Adrenal gland (tissue), 12 donors: ENCODE results near the gene WWOX. TPM values are rescaled to one million over a fixed set of nuclear protein-coding genes. Genes with fewer than 3 reads are reported as not detected.

ENCODE experiments used
- DNase-seq, 7 donors: peaks; one replicate each; pipeline ENCODE4 v3.0.0-alpha.2; 2019 to 2020
- H3K27ac ChIP-seq, 5 donors: fragments of 200-600 bp; sonication (generic) in 4 of 5; 1 replicate in 3 of 5; 2 replicates in 2 of 5; pipeline versions ENCODE4 v1.5.1 to v1.8.0; 2016 to 2020; ENCODE audit warnings: mild to moderate bottlenecking in 1 of 5
- H3K27me3 ChIP-seq: fragments of 200-600 bp; 2 replicates; pipeline ENCODE4 v1.8.0; 2021
- H3K36me3 ChIP-seq, 2 donors: fragments of 200-600 bp; replicated peaks in 1 of 2; 1 replicate in 1 of 2; 2 replicates in 1 of 2; pipeline versions ENCODE4 v1.5.1 to v1.8.0; 2018 to 2022
- H3K4me1 ChIP-seq, 2 donors: fragments of 200-600 bp; replicated peaks in 1 of 2; 1 replicate in 1 of 2; 2 replicates in 1 of 2; pipeline versions ENCODE4 v1.5.1 to v1.8.0; 2018 to 2021
- H3K4me3 ChIP-seq, 4 donors: fragments of 200-600 bp; sonication (generic) in 3 of 4; one replicate each; pipeline ENCODE4 v1.5.1; 2016 to 2018
- H3K9me3 ChIP-seq, 3 donors: fragments of 200-600 bp; sonication (generic) in 1 of 3; replicated peaks in 1 of 3; 1 replicate in 2 of 3; 2 replicates in 1 of 3; pipeline versions ENCODE4 v1.5.1 to v1.8.0; 2016 to 2021
- POLR2A ChIP-seq, 2 donors: fragments of 450-650 bp; IDR thresholded peaks; one replicate each; pipeline ENCODE4 v1.6.1; 2017; ENCODE audit warnings: antibody characterized with exemption in 2 of 2, mild to moderate bottlenecking in 2 of 2, moderate library complexity in 1 of 2
- WGBS, 4 donors: extraction: QIAGEN DNeasy Blood & Tissue Kit in 2 of 4; methylation state at CpG; one replicate each; pipeline versions ENCODE4 v1.1.5 to v1.1.7; 2013 to 2017; 5-methylcytosine and 5-hydroxymethylcytosine counted together
- intact Hi-C, 2 donors: fragments of 100-400 bp; cut with DNase I; formaldehyde crosslinking; loops; one replicate each; pipeline versions ENCODE4 v1.14.1 to v1.15.0; 2022 to 2023
- polyA plus RNA-seq, 3 donors: library from polyadenylated mRNA; stranded (reverse); fragments of 200-250 nt in 2 of 3; fragments of 350-450 nt in 1 of 3; fragmentation: Illumina TruSeq in 1 of 3; extraction: RNeasy Lipid Tissue Mini Kit (QIAGEN cat#74804) in 1 of 3; gene quantifications; one replicate each; pipeline ENCODE4 v1.2.3, GENCODE V29; 2013 to 2014
- total RNA-seq, 9 donors: library from RNA; depleted of rRNA in 4 of 9; stranded (reverse); fragments of >200 nt in 4 of 9; fragments of 120-200 nt in 1 of 9; fragmentation: NEBNext Ultra II Directional in 1 of 9; extraction: Animal tissue kit (Norgen Biotek cat#: 25700) in 1 of 9; gene quantifications; one replicate each; pipeline versions ENCODE4 v1.1.0 to v1.2.4, GENCODE V29; 2013 to 2023
- TF ChIP-seq, protein P1 (sequence below), 6 experiments: fragments of 450-650 bp in 4 of 6; fragments of 200-600 bp in 2 of 6; sonication (generic) in 1 of 6; IDR thresholded peaks; 1 replicate in 5 of 6; 2 replicates in 1 of 6; pipeline versions ENCODE4 v1.5.1 to v1.8.0; 2016 to 2021; ENCODE audit warnings: antibody characterized with exemption in 6 of 6, mild to moderate bottlenecking in 2 of 6, moderate library complexity in 1 of 6
- donor health status: healthy with polysubstance abuse.
- donor health status: Bipolar disorder and iron deficiency.
- donor health status: DM: yes; HTN: yes; CAD: no.
- donor health status: DM: no; HTN: no; CAD: no.
- donor health status: DM: no; HTN: no; CAD: no.
- donor health status: DM: yes; HTN: yes; CAD: no.

WWOX gene
- total and polyA plus RNA-seq, 12 donors = 11.8 to 74.6 (median 20.5) TPM

DNA sequence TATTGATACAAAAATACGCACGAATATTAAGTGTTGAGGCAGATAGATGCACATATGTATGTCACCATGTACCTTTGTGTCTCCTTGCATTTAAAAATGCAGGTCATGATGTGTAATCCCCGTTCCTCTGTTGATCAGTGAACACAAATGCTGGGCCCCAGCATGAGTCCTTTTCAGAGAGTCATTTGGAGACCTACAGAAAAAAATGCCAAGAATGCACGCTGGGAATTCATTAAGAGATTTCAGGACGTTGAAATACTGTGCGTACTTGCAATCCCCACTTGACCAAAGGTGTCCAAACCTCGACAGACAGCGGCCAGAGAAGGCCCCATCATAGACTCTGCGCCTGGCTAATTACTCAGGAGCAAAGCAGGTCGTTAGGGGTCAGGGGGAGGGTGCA lies 1005.1 kb downstream of the WWOX start:
- 76 to 82% (median 79%) methylated on average over 10 of the region's 10 CpGs for WGBS, 4 donors
- TF ChIP-seq POLR2A (IDR thresholded peaks at IDR 0.05) = no peak
- TF ChIP-seq, protein P1, sequence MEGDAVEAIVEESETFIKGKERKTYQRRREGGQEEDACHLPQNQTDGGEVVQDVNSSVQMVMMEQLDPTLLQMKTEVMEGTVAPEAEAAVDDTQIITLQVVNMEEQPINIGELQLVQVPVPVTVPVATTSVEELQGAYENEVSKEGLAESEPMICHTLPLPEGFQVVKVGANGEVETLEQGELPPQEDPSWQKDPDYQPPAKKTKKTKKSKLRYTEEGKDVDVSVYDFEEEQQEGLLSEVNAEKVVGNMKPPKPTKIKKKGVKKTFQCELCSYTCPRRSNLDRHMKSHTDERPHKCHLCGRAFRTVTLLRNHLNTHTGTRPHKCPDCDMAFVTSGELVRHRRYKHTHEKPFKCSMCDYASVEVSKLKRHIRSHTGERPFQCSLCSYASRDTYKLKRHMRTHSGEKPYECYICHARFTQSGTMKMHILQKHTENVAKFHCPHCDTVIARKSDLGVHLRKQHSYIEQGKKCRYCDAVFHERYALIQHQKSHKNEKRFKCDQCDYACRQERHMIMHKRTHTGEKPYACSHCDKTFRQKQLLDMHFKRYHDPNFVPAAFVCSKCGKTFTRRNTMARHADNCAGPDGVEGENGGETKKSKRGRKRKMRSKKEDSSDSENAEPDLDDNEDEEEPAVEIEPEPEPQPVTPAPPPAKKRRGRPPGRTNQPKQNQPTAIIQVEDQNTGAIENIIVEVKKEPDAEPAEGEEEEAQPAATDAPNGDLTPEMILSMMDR (IDR thresholded peaks at IDR 0.05) = no peak
- DNase-seq = no peak
- H3K27ac ChIP-seq = no peak overlapping the region
- no peaks in the 10 kb centered on the region for H3K9me3 ChIP-seq
- intact Hi-C loops = no loop called here
- no peaks in the 10 kb centered on the region for H3K27me3 ChIP-seq
- H3K4me3 ChIP-seq = no peak overlapping the region
- H3K36me3 ChIP-seq = no peaks in the 10 kb centered on the region
- no peaks in the 10 kb centered on the region for H3K4me1 ChIP-seq

GRCh38 chr16:79107301-79107700 lies 1007.8 kb downstream of the WWOX start:
- DNase-seq = no peak
- TF ChIP-seq, protein P1 (IDR thresholded peaks at IDR 0.05) = no peak
- TF ChIP-seq POLR2A (IDR thresholded peaks at IDR 0.05) = no peak

GRCh38 chr16:79109771-79110170 lies 1010.3 kb downstream of the WWOX start:
- Histone ChIP-seq H3K4me3 (no peak overlapping the region), H3K9me3 (no peaks in the 10 kb centered on the region), H3K27ac (no peak overlapping the region), H3K27me3 (no peaks in the 10 kb centered on the region), H3K36me3 (no peaks in the 10 kb centered on the region), H3K4me1 (no peaks in the 10 kb centered on the region)
- TF ChIP-seq POLR2A (IDR thresholded peaks at IDR 0.05) = no peak
- TF ChIP-seq, protein P1 (IDR thresholded peaks at IDR 0.05) = no peak
- no peak for DNase-seq
- WGBS, 4 donors = 87 to 100% (median 94%) methylated on average over 5 of the region's 5 CpGs
- intact Hi-C loops = no loop called here

More at GRCh38 chr16:79107301-79107700, 1007.8 kb downstream of the WWOX start:
- WGBS, 4 donors = 92 to 96% (median 95%) methylated on average over 7 of the region's 7 CpGs
- Histone ChIP-seq H3K36me3 (no peaks in the 10 kb centered on the region), H3K9me3 (no peaks in the 10 kb centered on the region), H3K27ac (no peak overlapping the region), H3K27me3 (no peaks in the 10 kb centered on the region), H3K4me3 (no peak overlapping the region), H3K4me1 (no peaks in the 10 kb centered on the region)
- intact Hi-C loops = no loop called here

DNA sequence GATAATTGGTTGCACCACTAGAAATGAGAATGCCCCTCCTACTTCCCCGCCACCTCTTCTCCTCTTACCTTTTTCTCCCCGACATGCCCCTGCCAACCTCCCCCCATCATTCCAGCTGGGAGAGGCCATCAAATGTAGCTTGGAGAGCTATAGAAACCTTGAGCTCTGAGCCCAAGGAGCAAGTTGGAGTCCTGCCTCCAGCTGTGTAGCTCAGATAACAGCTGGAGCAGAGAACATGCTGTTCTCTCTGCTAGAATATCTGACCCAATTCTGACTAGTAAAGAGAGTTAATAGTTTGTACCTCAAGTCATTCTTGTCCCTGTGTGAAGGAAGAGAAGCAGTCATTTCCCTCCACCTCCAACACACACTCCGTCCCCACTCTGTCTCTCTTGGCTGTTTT lies 1010.8 kb downstream of the WWOX start:
- Histone ChIP-seq H3K27ac (no peak overlapping the region), H3K27me3 (no peaks in the 10 kb centered on the region), H3K4me1 (no peaks in the 10 kb centered on the region), H3K9me3 (no peaks in the 10 kb centered on the region), H3K4me3 (no peak overlapping the region), H3K36me3 (no peaks in the 10 kb centered on the region)
- whole genome bisulfite sequencing, 4 donors = 86 to 93% (median 90%) methylated on average over 3 of the region's 3 CpGs
- TF ChIP-seq, protein P1 (IDR thresholded peaks at IDR 0.05) = no peak
- TF ChIP-seq POLR2A (IDR thresholded peaks at IDR 0.05) = no peak
- DNase-seq = no peak
- intact Hi-C loops = no loop called here
